Measurements from ENCODE around the gene KRT71. TPM values are rescaled to one million over a fixed set of nuclear protein-coding genes. Genes with fewer than 3 reads are reported as not detected.
"Not testable (repeated sequence)": the region's sequence is repeated elsewhere in the genome, so short reads cannot be mapped to it uniquely, and the experiment has no call there.

Gene KRT71
- total RNA-seq, 1 donor: not detected

DNA sequence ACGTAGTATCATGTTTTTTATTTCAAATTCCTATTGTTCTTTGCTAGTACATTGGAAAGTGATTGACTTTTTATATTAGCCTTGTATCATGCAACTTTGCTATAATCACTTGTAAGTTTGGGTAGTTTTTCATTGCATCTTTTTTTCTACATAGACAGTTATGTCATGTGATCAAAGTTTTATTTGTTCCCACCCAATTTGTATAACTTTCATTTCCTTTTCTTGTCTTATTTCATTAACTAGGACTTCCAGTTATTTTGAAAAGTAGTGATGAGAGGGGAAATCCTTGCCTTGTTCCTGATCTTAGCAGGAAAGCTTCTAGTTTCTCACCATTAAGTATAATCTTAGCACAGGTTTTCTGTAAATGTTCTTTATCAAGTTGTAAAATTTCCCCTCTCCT, 50.1 kb downstream of the KRT71 start:
- DNase-seq (ENCODE audit: low read depth): no peak
- no peak for TF ChIP-seq CTCF (IDR thresholded peaks at IDR 0.05; ENCODE audit: insufficient read depth, low read length)
- no peak overlapping the region for H3K4me3 ChIP-seq (ENCODE audit: low read depth, low read length)

DNA sequence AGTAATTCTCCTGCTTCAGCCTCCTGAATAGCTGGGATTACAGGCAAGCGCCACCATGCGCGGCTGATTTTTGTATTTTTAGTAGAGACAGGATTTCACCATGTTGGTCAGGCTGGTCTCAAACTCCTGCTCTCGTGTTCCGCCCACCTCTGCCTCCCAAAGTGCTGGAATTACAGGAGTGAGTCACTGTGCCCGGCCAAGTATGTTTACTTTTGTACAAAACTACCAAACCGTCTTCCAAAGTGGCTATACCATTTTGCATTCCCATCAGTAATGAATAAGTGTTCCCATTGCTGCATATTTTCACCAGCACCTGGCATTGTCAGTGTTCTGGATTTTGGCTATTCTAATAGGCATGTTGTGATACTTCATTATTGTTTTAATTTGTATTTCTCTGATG, 51.5 kb downstream of the KRT71 start:
- DNase-seq (ENCODE audit: low read depth): no peak
- H3K4me3 ChIP-seq (ENCODE audit: low read depth, low read length): no peak overlapping the region
- TF ChIP-seq CTCF (IDR thresholded peaks at IDR 0.05; ENCODE audit: insufficient read depth, low read length): no peak

DNA sequence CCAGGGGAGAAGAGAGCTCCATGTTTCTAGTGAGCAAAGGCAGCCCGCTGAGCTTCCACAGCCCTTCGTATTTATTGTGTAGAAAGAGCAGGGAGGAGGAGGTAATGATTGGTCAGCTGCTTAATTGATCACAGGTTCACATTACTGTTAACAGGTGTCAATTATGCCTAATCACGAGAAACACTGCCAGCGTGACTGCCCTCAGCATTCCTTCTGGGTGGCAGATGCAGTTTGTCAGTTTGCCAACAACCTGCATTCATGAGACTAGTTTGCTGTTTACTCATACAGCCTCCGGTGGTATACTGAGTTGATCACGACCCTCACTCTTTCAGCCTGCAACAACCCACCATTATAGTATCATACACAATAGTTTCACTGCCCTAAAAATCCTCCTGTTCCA, 52.4 kb downstream of the KRT71 start:
- not testable (repeated sequence) for DNase-seq (ENCODE audit: low read depth); H3K4me3 ChIP-seq (ENCODE audit: low read depth, low read length)

- no peak for TF ChIP-seq CTCF (IDR thresholded peaks at IDR 0.05; ENCODE audit: insufficient read depth, low read length)
- DNase-seq (ENCODE audit: low read depth): peak; percentile 2
- no peak overlapping the region for H3K4me3 ChIP-seq (ENCODE audit: low read depth, low read length)
Measured at GRCh38 chr12:52499806-52500560, 53.0 kb downstream of the KRT71 start.

- DNase-seq (ENCODE audit: low read depth): no peak
- TF ChIP-seq CTCF (IDR thresholded peaks at IDR 0.05; ENCODE audit: insufficient read depth, low read length): no peak
- no peak overlapping the region for H3K4me3 ChIP-seq (ENCODE audit: low read depth, low read length)
Measured at GRCh38 chr12:52498946-52499345, 54.0 kb downstream of the KRT71 start.

GRCh38 chr12:52497975-52498374, 55.0 kb downstream of the KRT71 start:
- H3K4me3 ChIP-seq (ENCODE audit: low read depth, low read length): no peak overlapping the region
- no peak for TF ChIP-seq CTCF (IDR thresholded peaks at IDR 0.05; ENCODE audit: insufficient read depth, low read length)
- no peak for DNase-seq (ENCODE audit: low read depth)

- TF ChIP-seq CTCF (IDR thresholded peaks at IDR 0.05; ENCODE audit: insufficient read depth, low read length): no peak
- DNase-seq (ENCODE audit: low read depth): peak; percentile 59
Measured at GRCh38 chr12:52496590-52497071, 56.3 kb downstream of the KRT71 start.

More at GRCh38 chr12:52496590-52497071, 56.3 kb downstream of the KRT71 start:
- no peak overlapping the region for H3K4me3 ChIP-seq (ENCODE audit: low read depth, low read length)
